ENCODE results near the gene LZTS2. TPM values are rescaled to one million over a fixed set of nuclear protein-coding genes. Genes with fewer than 3 reads are reported as not detected.

Gene LZTS2
- total RNA-seq, 2 experiments from 2014 or later: 12.0 to 12.5 TPM

DNA sequence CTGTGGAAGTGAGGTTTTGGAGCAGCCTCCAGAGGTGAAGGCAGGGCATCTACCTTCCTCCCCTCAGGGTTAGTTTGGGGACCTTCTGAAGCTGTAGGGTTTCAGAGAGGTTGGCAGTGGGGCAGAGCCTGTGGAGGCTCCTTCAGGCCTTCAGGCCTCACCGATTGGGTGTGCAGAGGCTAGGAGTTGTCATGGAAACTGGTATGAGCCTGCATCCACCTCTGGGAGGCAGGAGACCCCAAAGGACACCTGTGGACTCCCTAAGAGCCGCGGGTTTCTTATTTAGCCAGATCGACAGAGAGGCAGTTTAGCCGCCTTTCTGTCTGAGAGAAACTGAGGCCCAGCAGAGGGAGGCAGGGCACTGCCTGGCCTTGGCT lies 2.0 kb downstream of the LZTS2 start:
- POLR2A ChIA-PET: no interaction called here
- Mint-ChIP-seq H3K27me3 (no peaks in the 10 kb centered on the region), H3K36me3 (no peaks in the 10 kb centered on the region), H3K4me1 (ENCODE audit: low read depth) (peaks cover 14% of the 10 kb centered on the region), H3K4me3 (no peak overlapping the region), H3K27ac (no peak overlapping the region), H3K9me3 (no peaks in the 10 kb centered on the region)
- DNase-seq: no peak
- CTCF ChIA-PET: interaction anchor here (2.8 to 14.6 kb wide), 2 partner anchors 10 to 15 kb away, joined by 6 to 199 read pairs; no protein-coding TSS in a partner anchor
- intact Hi-C loops (cut with micrococcal nuclease): no loop called here

- Mint-ChIP-seq H3K4me1 (ENCODE audit: low read depth) (peaks cover 11% of the 10 kb centered on the region), H3K9me3 (no peaks in the 10 kb centered on the region), H3K27ac (no peak overlapping the region), H3K36me3 (no peaks in the 10 kb centered on the region), H3K4me3 (no peak overlapping the region), H3K27me3 (no peaks in the 10 kb centered on the region)
- intact Hi-C loops (cut with micrococcal nuclease): no loop called here
- POLR2A ChIA-PET: no interaction called here
- DNase-seq: no peak
- CTCF ChIA-PET: interaction anchor here (0.9 to 14.6 kb wide), 4 partner anchors 9 to 49 kb away, joined by 3 to 199 read pairs (median 8); no protein-coding TSS in a partner anchor
Measured at GRCh38 chr10:101002456-101002855, 2.8 kb downstream of the LZTS2 start.

- H3K9me3 Mint-ChIP-seq: no peaks in the 10 kb centered on the region
- H3K27me3 Mint-ChIP-seq: no peaks in the 10 kb centered on the region
- ChIA-PET CTCF (interaction anchor here (1.1 to 14.6 kb wide), 4 partner anchors 8 to 27 kb away, joined by 3 to 199 read pairs (median 8); partner anchors contain the start of genes PDZD7 and SFXN3), POLR2A (no interaction called here)
- H3K27ac Mint-ChIP-seq: no peak overlapping the region
- DNase-seq: no peak
- H3K4me1 Mint-ChIP-seq (ENCODE audit: low read depth): peaks cover 6% of the 10 kb centered on the region
- intact Hi-C loops (cut with micrococcal nuclease): no loop called here
- H3K4me3 Mint-ChIP-seq: no peak overlapping the region
- no peaks in the 10 kb centered on the region for H3K36me3 Mint-ChIP-seq
Measured at GRCh38 chr10:101003639-101004206, 4.1 kb downstream of the LZTS2 start.

- intact Hi-C loops (cut with micrococcal nuclease): no loop called here
- POLR2A ChIA-PET: no interaction called here
- CTCF ChIA-PET: interaction anchor here (1.3 to 14.6 kb wide), 3 partner anchors 8 to 21 kb away, joined by 4 to 199 read pairs (median 19); no protein-coding TSS in a partner anchor
Measured at GRCh38 chr10:101005361-101005760, 5.8 kb downstream of the LZTS2 start.

GRCh38 chr10:101005869-101006567 lies 6.4 kb downstream of the LZTS2 start:
- H3K9me3 Mint-ChIP-seq: no peaks in the 10 kb centered on the region
- H3K4me1 Mint-ChIP-seq (ENCODE audit: low read depth): peaks cover 2% of the 10 kb centered on the region
- no peak for DNase-seq
- no peak overlapping the region for H3K27ac Mint-ChIP-seq
- H3K4me3 Mint-ChIP-seq: no peak overlapping the region
- H3K27me3 Mint-ChIP-seq: no peaks in the 10 kb centered on the region
- POLR2A ChIA-PET: no interaction called here
- intact Hi-C loops (cut with micrococcal nuclease): no loop called here
- no peaks in the 10 kb centered on the region for H3K36me3 Mint-ChIP-seq
- CTCF ChIA-PET: interaction anchor here (1.1 to 14.6 kb wide), 4 partner anchors 9 to 44 kb away, joined by 4 to 199 read pairs (median 12); no protein-coding TSS in a partner anchor

More at GRCh38 chr10:101005361-101005760, 5.8 kb downstream of the LZTS2 start:
- Mint-ChIP-seq H3K4me1 (ENCODE audit: low read depth) (peaks cover 3% of the 10 kb centered on the region), H3K36me3 (no peaks in the 10 kb centered on the region), H3K27ac (no peak overlapping the region), H3K9me3 (no peaks in the 10 kb centered on the region), H3K27me3 (no peaks in the 10 kb centered on the region), H3K4me3 (no peak overlapping the region)
- DNase-seq: no peak

GRCh38 chr10:101006593-101007098 lies 7.0 kb downstream of the LZTS2 start:
- Mint-ChIP-seq H3K27ac (no peak overlapping the region), H3K9me3 (no peaks in the 10 kb centered on the region), H3K27me3 (no peaks in the 10 kb centered on the region), H3K4me1 (ENCODE audit: low read depth) (no peaks in the 10 kb centered on the region), H3K36me3 (no peaks in the 10 kb centered on the region), H3K4me3 (no peak overlapping the region)
- DNase-seq: no peak
- POLR2A ChIA-PET: no interaction called here
- CTCF ChIA-PET: interaction anchor here (0.7 to 14.6 kb wide), 5 partner anchors 10 to 232 kb away, joined by 3 to 199 read pairs (median 6); no protein-coding TSS in a partner anchor
- intact Hi-C loops (cut with micrococcal nuclease): no loop called here

GRCh38 chr10:101007099-101007711 lies 7.6 kb downstream of the LZTS2 start:
- POLR2A ChIA-PET: no interaction called here
- CTCF ChIA-PET: interaction anchor here (0.7 to 14.6 kb wide), 4 partner anchors 10 to 232 kb away, joined by 3 to 199 read pairs (median 12); no protein-coding TSS in a partner anchor
- DNase-seq: no peak
- Mint-ChIP-seq H3K27me3 (no peaks in the 10 kb centered on the region), H3K4me1 (ENCODE audit: low read depth) (no peaks in the 10 kb centered on the region), H3K27ac (no peak overlapping the region), H3K4me3 (no peak overlapping the region), H3K9me3 (no peaks in the 10 kb centered on the region), H3K36me3 (no peaks in the 10 kb centered on the region)
- intact Hi-C loops (cut with micrococcal nuclease): no loop called here

DNA sequence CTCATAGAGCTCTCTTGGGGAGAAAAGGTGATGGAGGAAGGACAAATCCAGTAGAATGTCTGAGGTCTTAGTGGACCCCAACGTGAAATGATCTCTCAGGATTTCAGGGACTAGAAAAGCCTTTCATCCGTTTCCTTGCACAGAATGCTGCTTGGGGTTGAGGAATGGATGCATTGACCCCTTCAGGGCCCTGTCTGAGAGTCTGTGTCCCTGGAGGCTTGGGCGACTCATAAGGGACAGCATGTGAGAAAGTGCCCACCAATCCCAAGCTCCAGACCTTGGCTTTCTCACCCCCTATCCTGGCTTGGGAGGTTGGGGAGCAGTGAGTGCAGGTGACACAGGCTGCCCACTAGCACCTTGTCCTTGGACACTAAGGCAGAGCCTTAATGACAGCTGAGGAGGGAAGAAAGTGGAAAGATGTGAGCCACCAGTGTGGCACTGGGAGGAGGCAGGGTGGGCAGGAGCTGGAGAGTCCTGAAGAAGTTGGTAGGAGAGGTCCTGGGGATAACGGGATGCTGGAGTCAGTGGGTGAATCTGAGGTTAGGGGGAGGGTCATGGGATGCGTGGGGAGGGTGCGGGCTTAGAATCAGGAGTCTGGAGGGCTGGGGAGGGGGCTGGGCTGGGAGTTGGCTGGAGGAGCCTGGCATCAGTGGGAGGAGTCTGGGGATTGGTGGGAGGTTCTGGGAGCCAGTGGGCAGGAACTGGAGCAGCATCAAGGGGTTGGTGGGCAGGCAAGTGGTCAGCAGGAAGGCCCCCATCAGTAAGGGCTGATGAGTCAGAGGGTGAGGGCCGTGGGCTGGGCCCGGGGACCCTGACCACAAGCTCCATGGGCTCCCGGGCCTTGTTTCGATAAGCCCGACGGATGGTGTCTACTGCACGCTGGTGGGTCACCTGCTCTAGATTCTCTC lies 8.6 kb downstream of the LZTS2 start:
- ChIA-PET POLR2A (no interaction called here), CTCF (interaction anchor here (2.3 to 14.6 kb wide), 2 partner anchors 9 to 11 kb away, joined by 19 to 199 read pairs; no protein-coding TSS in a partner anchor)
- Mint-ChIP-seq H3K9me3 (no peaks in the 10 kb centered on the region), H3K4me3 (no peak overlapping the region), H3K27ac (no peak overlapping the region), H3K4me1 (ENCODE audit: low read depth) (peaks cover 7% of the 10 kb centered on the region), H3K27me3 (peaks cover 3% of the 10 kb centered on the region), H3K36me3 (no peaks in the 10 kb centered on the region)
- intact Hi-C loops (cut with micrococcal nuclease): no loop called here
- no peak for DNase-seq

DNA sequence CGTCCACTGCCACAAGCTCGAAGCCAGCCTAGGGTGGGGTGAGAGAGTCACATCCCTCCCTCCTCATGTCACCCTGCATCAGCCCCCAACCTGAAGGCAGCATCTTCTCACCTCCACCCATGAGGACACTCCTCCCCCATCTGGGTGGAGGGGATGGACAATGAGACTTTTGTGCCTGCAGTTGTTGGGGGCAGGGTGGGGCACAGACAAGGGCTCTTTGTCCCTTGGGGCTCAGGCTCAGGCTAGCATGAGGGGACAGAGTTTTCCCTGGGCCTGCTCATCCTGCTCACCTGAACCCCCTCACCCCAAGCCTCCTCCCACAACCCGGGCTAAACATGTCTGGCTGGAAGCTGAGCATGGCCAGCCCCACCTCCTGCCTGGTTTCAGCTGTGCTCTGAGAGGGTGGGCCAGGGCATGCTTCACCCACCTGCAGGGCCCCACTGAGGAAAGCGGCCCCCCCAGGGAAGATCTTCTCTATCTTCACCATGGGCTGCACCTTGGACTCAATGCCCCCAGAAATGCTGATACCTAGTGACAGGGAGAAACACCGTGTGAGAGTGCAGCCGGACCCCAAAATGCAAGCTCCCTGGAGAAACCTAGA lies 9.3 kb downstream of the LZTS2 start:
- no peaks in the 10 kb centered on the region for H3K36me3 Mint-ChIP-seq
- intact Hi-C loops (cut with micrococcal nuclease): no loop called here
- ChIA-PET CTCF (interaction anchor here (1.4 kb wide), 1 partner anchor 10 kb away, joined by 4 read pairs; no protein-coding TSS in a partner anchor), POLR2A (no interaction called here)
- peaks cover 10% of the 10 kb centered on the region for H3K4me1 Mint-ChIP-seq (ENCODE audit: low read depth)
- DNase-seq: no peak
- no peak overlapping the region for H3K27ac Mint-ChIP-seq
- peaks cover 4% of the 10 kb centered on the region for H3K27me3 Mint-ChIP-seq
- no peak overlapping the region for H3K4me3 Mint-ChIP-seq
- H3K9me3 Mint-ChIP-seq: no peaks in the 10 kb centered on the region

DNA sequence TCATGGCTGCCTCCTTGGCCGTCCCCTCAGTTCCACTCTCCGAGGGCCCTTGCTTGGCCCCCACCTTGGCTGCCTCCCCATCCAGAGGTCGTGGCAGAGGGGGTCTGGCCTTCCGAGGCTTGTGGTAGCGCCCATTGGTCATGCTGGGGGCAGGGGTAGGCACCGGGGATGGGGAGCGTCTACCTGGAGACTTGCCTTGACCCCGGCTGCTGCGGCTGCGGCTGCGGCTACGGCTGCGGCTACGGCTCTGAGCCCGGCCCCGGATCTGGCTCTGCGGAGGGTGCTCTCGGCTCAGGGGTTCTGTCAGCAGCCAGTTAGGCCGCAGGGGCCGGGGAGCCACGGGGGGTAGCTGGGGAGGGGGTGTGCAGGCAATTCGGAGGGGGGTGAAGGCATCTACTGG lies 10.7 kb downstream of the LZTS2 start:
- peaks cover 21% of the 10 kb centered on the region for H3K4me1 Mint-ChIP-seq (ENCODE audit: low read depth)
- H3K27ac Mint-ChIP-seq: no peak overlapping the region

More for the DNA sequence above, 10.7 kb downstream of the LZTS2 start:
- DNase-seq: no peak
- Mint-ChIP-seq H3K9me3 (no peaks in the 10 kb centered on the region), H3K4me3 (no peak overlapping the region), H3K36me3 (no peaks in the 10 kb centered on the region), H3K27me3 (peaks cover 10% of the 10 kb centered on the region)
- POLR2A ChIA-PET: no interaction called here
- intact Hi-C loops (cut with micrococcal nuclease): loop anchor here (5.0 kb wide), 2 partner anchors 43 to 448 kb away; partner anchors contain the start of gene SEMA4G
- CTCF ChIA-PET: interaction anchor here (1.4 kb wide), 1 partner anchor 8 kb away, joined by 4 read pairs; no protein-coding TSS in a partner anchor

Measured in activated CD4-positive, alpha-beta memory T cell treated with anti-CD3 and anti-CD28 coated beads for 36 hours (primary cell).